ENCODE measurements around the gene NES. TPM values are rescaled to one million over a fixed set of nuclear protein-coding genes. Genes with fewer than 3 reads are reported as not detected.

Gene NES
- total RNA-seq, 1 donor from 2014 or later: not detected

- POLR2A ChIA-PET: no interaction called here
- TF ChIP-seq CTCF (IDR thresholded peaks at IDR 0.05): no peak
- intact Hi-C loops (cut with micrococcal nuclease): no loop called here
- DNase-seq (no peak), ATAC-seq (ENCODE audit: low read depth) (no peak)
- H3K27me3 Mint-ChIP-seq: peaks cover 30% of the 10 kb centered on the region
- H3K9me3 Mint-ChIP-seq: no peaks in the 10 kb centered on the region
- H3K27ac Mint-ChIP-seq: no peak overlapping the region
- CTCF ChIA-PET: no interaction called here
- H3K36me3 Mint-ChIP-seq (ENCODE audit: low read depth): no peaks in the 10 kb centered on the region
- peaks cover 2% of the 10 kb centered on the region for H3K4me1 Mint-ChIP-seq
- H3K4me3 Mint-ChIP-seq: no peak overlapping the region
Measured at GRCh38 chr1:156671804-156672203, 5.4 kb downstream of the NES start.

- H3K4me1 Mint-ChIP-seq: peaks cover 7% of the 10 kb centered on the region
- ATAC-seq (ENCODE audit: low read depth) (no peak), DNase-seq (no peak)
- peaks cover 26% of the 10 kb centered on the region for H3K27me3 Mint-ChIP-seq
- H3K36me3 Mint-ChIP-seq (ENCODE audit: low read depth): no peaks in the 10 kb centered on the region
- ChIA-PET CTCF (no interaction called here), POLR2A (no interaction called here)
- no peak overlapping the region for H3K4me3 Mint-ChIP-seq
- H3K9me3 Mint-ChIP-seq: no peaks in the 10 kb centered on the region
- no peak for TF ChIP-seq CTCF (IDR thresholded peaks at IDR 0.05)
- intact Hi-C loops (cut with micrococcal nuclease): no loop called here
- H3K27ac Mint-ChIP-seq: no peak overlapping the region
Measured at GRCh38 chr1:156670791-156671190, 6.4 kb downstream of the NES start.

- CTCF ChIA-PET: interaction anchor here (0.7 kb wide), 1 partner anchor 43 kb away, joined by 3 read pairs; no protein-coding TSS in a partner anchor
- ATAC-seq (ENCODE audit: low read depth): no peak
- intact Hi-C loops (cut with micrococcal nuclease): no loop called here
- peaks cover 12% of the 10 kb centered on the region for H3K4me1 Mint-ChIP-seq
- no peak overlapping the region for H3K27ac Mint-ChIP-seq
- H3K36me3 Mint-ChIP-seq (ENCODE audit: low read depth): no peaks in the 10 kb centered on the region
- H3K4me3 Mint-ChIP-seq: no peak overlapping the region
- H3K27me3 Mint-ChIP-seq: peaks cover 24% of the 10 kb centered on the region
- no peaks in the 10 kb centered on the region for H3K9me3 Mint-ChIP-seq
- POLR2A ChIA-PET: no interaction called here
- TF ChIP-seq CTCF (IDR thresholded peaks at IDR 0.05): no peak
- DNase-seq: no peak
Measured at GRCh38 chr1:156670359-156670758, 6.8 kb downstream of the NES start.

- Mint-ChIP-seq H3K36me3 (ENCODE audit: low read depth) (no peaks in the 10 kb centered on the region), H3K27ac (no peak overlapping the region), H3K4me1 (peaks cover 17% of the 10 kb centered on the region), H3K27me3 (peaks cover 19% of the 10 kb centered on the region), H3K4me3 (no peak overlapping the region), H3K9me3 (no peaks in the 10 kb centered on the region)
- POLR2A ChIA-PET: no interaction called here
- intact Hi-C loops (cut with micrococcal nuclease): no loop called here
- CTCF ChIA-PET: interaction anchor here (0.7 kb wide), 1 partner anchor 42 kb away, joined by 3 read pairs; no protein-coding TSS in a partner anchor
- DNase-seq (no peak), ATAC-seq (ENCODE audit: low read depth) (no peak)
- no peak for TF ChIP-seq CTCF (IDR thresholded peaks at IDR 0.05)
Measured at GRCh38 chr1:156669794-156670193, 7.4 kb downstream of the NES start.

- no peak for DNase-seq
- ChIA-PET CTCF (no interaction called here), POLR2A (no interaction called here)
- no peak for ATAC-seq (ENCODE audit: low read depth)
- Mint-ChIP-seq H3K4me1 (peaks cover 25% of the 10 kb centered on the region), H3K4me3 (no peak overlapping the region), H3K9me3 (no peaks in the 10 kb centered on the region), H3K27ac (no peak overlapping the region), H3K27me3 (peaks cover 14% of the 10 kb centered on the region), H3K36me3 (ENCODE audit: low read depth) (no peaks in the 10 kb centered on the region)
- no peak for TF ChIP-seq CTCF (IDR thresholded peaks at IDR 0.05)
- intact Hi-C loops (cut with micrococcal nuclease): no loop called here
Measured at GRCh38 chr1:156668801-156669637, 8.2 kb downstream of the NES start.

Data from activated B cell treated with CpG ODN at 0.5 μM for 24 hours (primary cell).